Fibroblast of lung (primary cell): Measurements from ENCODE around the gene C3. TPM values are rescaled to one million over a fixed set of nuclear protein-coding genes. Genes with fewer than 3 reads are reported as not detected.

ENCODE experiments used
- DNase-seq, 2 donors: peaks; one replicate each; pipeline versions ENCODE4 v3.0.0 to v3.0.0-alpha.2; 2010; ENCODE audit warnings: low read depth in 2 of 2
- H2AFZ ChIP-seq: 2 replicates; pipeline ENCODE4 v1.5.1; 2012; ENCODE audit warnings: low read length, control low read depth, inconsistent platforms
- H3K27ac ChIP-seq: 2 replicates; pipeline ENCODE4 v1.5.1; 2011; ENCODE audit warnings: low read length, control low read depth; ENCODE audit not compliant: insufficient read depth
- H3K27me3 ChIP-seq: 2 replicates; pipeline ENCODE4 v1.5.1; 2011; ENCODE audit warnings: mild to moderate bottlenecking, low read length; ENCODE audit not compliant: control insufficient read depth, insufficient read depth
- H3K36me3 ChIP-seq: 2 replicates; pipeline ENCODE4 v1.5.1; 2011; ENCODE audit warnings: low read length; ENCODE audit not compliant: control insufficient read depth, insufficient read depth
- H3K4me1 ChIP-seq: 2 replicates; pipeline ENCODE4 v1.5.1; 2011; ENCODE audit warnings: low read length; ENCODE audit not compliant: control insufficient read depth, insufficient read depth; ENCODE audit errors: extremely low read depth
- H3K4me2 ChIP-seq: 2 replicates; pipeline ENCODE4 v1.5.1; 2011; ENCODE audit warnings: low read length, control low read depth; ENCODE audit not compliant: insufficient read depth; ENCODE audit errors: extremely low read depth
- H3K4me3 ChIP-seq, 4 experiments: fragments of 200-600 bp in 1 of 4; sonication (generic) in 1 of 4; replicated peaks in 1 of 4; 2 replicates each; pipeline ENCODE4 v1.5.1; 2011 to 2016; ENCODE audit warnings: low read length in 4 of 4, low read depth in 3 of 4, mild to moderate bottlenecking in 3 of 4, control low read depth in 2 of 4, inconsistent platforms in 1 of 4, mixed read lengths in 1 of 4; ENCODE audit not compliant: insufficient read depth in 1 of 4; ENCODE audit errors: control extremely low read depth in 1 of 4
- H3K79me2 ChIP-seq: 2 replicates; pipeline ENCODE4 v1.5.1; 2012; ENCODE audit warnings: mild to moderate bottlenecking, low read length, inconsistent platforms; ENCODE audit not compliant: control insufficient read depth, insufficient read depth
- H3K9ac ChIP-seq: 2 replicates; pipeline ENCODE4 v1.5.1; 2011; ENCODE audit warnings: mild to moderate bottlenecking, low read length, control low read depth; ENCODE audit not compliant: insufficient read depth
- H3K9me3 ChIP-seq: 2 replicates; pipeline ENCODE4 v1.5.1; 2012; ENCODE audit warnings: low read depth, low read length; ENCODE audit not compliant: control insufficient read depth, insufficient read depth
- H4K20me1 ChIP-seq: 2 replicates; pipeline ENCODE4 v1.5.1; 2011; ENCODE audit warnings: low read length; ENCODE audit not compliant: control insufficient read depth, insufficient read depth; ENCODE audit errors: extremely low read depth
- CTCF ChIP-seq, 2 donors: IDR thresholded peaks in 1 of 2; conservative IDR thresholded peaks in 1 of 2; 1 replicate in 1 of 2; 2 replicates in 1 of 2; pipeline ENCODE4 v1.5.1; 2011 to 2012; ENCODE audit warnings: low read length in 2 of 2, control low read depth in 1 of 2, inconsistent platforms in 1 of 2, low read depth in 1 of 2, mild to moderate bottlenecking in 1 of 2
- EZH2 ChIP-seq: IDR thresholded peaks from 2 replicates; pipeline ENCODE4 v1.5.1; 2012; ENCODE audit warnings: low read length, control low read depth, mild to moderate bottlenecking; ENCODE audit errors: missing control alignments
- polyA plus RNA-seq, 2 donors: library from polyadenylated mRNA; depleted of rRNA in 1 of 2; stranded (reverse) in 1 of 2; unstranded in 1 of 2; fragments of >200 nt; gene quantifications; 2 replicates each; pipeline ENCODE4 v1.2.1, GENCODE V29; 2011 to 2012; ENCODE audit warnings: missing spikeins in 1 of 2
- total RNA-seq: library from RNA; depleted of rRNA; stranded (reverse); fragments of >200 nt; gene quantifications from 2 replicates; pipeline ENCODE4 v1.2.1, GENCODE V29; 2014

The C3 gene
- total and polyA plus RNA-seq, 2 donors (not counting 1 experiment from before 2014, with no cell fraction given): 1.2 to 2.5 TPM

- Histone ChIP-seq H3K27me3 (no peaks in the 10 kb centered on the region), H4K20me1 (no peaks in the 10 kb centered on the region), H2AFZ (no peak overlapping the region), H3K9ac (no peak overlapping the region), H3K4me3 (no peak overlapping the region), H3K79me2 (no peaks in the 10 kb centered on the region), H3K4me1 (no peaks in the 10 kb centered on the region), H3K27ac (no peak overlapping the region), H3K4me2 (no peak overlapping the region), H3K36me3 (no peaks in the 10 kb centered on the region), H3K9me3 (no peaks in the 10 kb centered on the region)
- no peak for DNase-seq
- TF ChIP-seq EZH2 (no peak), CTCF (conservative IDR thresholded peaks at IDR 0.05 in 1 of 2, IDR thresholded peaks at IDR 0.05 in 1 of 2; ENCODE audit: low read depth in 1 of 2, low read length in 2 of 2) (no peak)
These were observed 41.3 kb downstream of the C3 start for GRCh38 chr19:6679139-6679538.

GRCh38 chr19:6678690-6679109, 41.8 kb downstream of the C3 start:
- Histone ChIP-seq H3K9me3 (no peaks in the 10 kb centered on the region), H3K4me3 (no peak overlapping the region), H3K27me3 (no peaks in the 10 kb centered on the region), H3K4me2 (no peak overlapping the region), H4K20me1 (no peaks in the 10 kb centered on the region), H2AFZ (no peak overlapping the region), H3K36me3 (no peaks in the 10 kb centered on the region), H3K9ac (no peak overlapping the region), H3K27ac (no peak overlapping the region), H3K79me2 (no peaks in the 10 kb centered on the region), H3K4me1 (no peaks in the 10 kb centered on the region)
- peak in 1 of 2 donors; percentile 43 for DNase-seq
- TF ChIP-seq CTCF (conservative IDR thresholded peaks at IDR 0.05 in 1 of 2, IDR thresholded peaks at IDR 0.05 in 1 of 2; ENCODE audit: low read depth in 1 of 2, low read length in 2 of 2) (no peak), EZH2 (no peak)

GRCh38 chr19:6677883-6678689, 42.4 kb downstream of the C3 start:
- H3K4me1 ChIP-seq: no peaks in the 10 kb centered on the region
- H3K9me3 ChIP-seq: no peaks in the 10 kb centered on the region
- H3K79me2 ChIP-seq: no peaks in the 10 kb centered on the region
- no peaks in the 10 kb centered on the region for H4K20me1 ChIP-seq
- H2AFZ ChIP-seq: no peak overlapping the region
- H3K27me3 ChIP-seq: no peaks in the 10 kb centered on the region
- no peak overlapping the region for H3K4me3 ChIP-seq
- no peak for DNase-seq
- TF ChIP-seq CTCF (conservative IDR thresholded peaks at IDR 0.05 in 1 of 2, IDR thresholded peaks at IDR 0.05 in 1 of 2; ENCODE audit: low read depth in 1 of 2, low read length in 2 of 2) (no peak), EZH2 (no peak)
- no peak overlapping the region for H3K27ac ChIP-seq
- no peak overlapping the region for H3K9ac ChIP-seq
- no peaks in the 10 kb centered on the region for H3K36me3 ChIP-seq
- no peak overlapping the region for H3K4me2 ChIP-seq
